A549 (cell line): ENCODE data around the gene MYH9. TPM values are rescaled to one million over a fixed set of nuclear protein-coding genes. Genes with fewer than 3 reads are reported as not detected.
A peak's percentile ranks its signal among the peaks of the same experiment; 100 is the strongest.

Source experiments
- ATAC-seq, 2 experiments: fragments of 200-7000 bp in 1 of 2; fragments of >200 bp in 1 of 2; cut with Nextera tagmentation in 1 of 2; cut with Tn5 transposase in 1 of 2; 3 replicates each; pipeline versions ENCODE4 v1.8.0 to v1.9.1; 2018 to 2020; ENCODE audit warnings: mild to moderate bottlenecking in 1 of 2, moderate library complexity in 1 of 2
- CTCF ChIA-PET: fragments of 300-600 bp; sonication (Branson Sonifier 250); formaldehyde crosslinking; extraction: SDS; loops from one replicate; lab custom pipeline; 2021; ENCODE audit warnings: antibody characterized with exemption, inconsistent platforms; lab: Yijun Ruan, JAX
- POLR2A ChIA-PET: fragments of 350-600 bp; formaldehyde crosslinking; extraction: SDS; loops from one replicate; lab custom pipeline; 2021; ENCODE audit warnings: antibody characterized with exemption, inconsistent platforms; lab: Yijun Ruan, JAX
- DNase-seq, 2 experiments: peaks; one replicate each; pipeline versions ENCODE4 v3.0.0 to v3.0.0-alpha.2; 2011 to 2016; ENCODE audit warnings: low read depth in 1 of 2, low spot score in 1 of 2
- FAIRE-seq: peaks from 2 replicates; lab custom pipeline; 2011; peaks lifted over from hg19 to GRCh38; lab: Jason Lieb, UNC
- H3K27ac ChIP-seq, 2 experiments: fragments of >200 bp; sonication (Bioruptor Twin); formaldehyde crosslinking; 3 replicates each; pipeline ENCODE4 v1.5.1; 2016 to 2017
- H3K4me1 ChIP-seq: fragments of >200 bp; sonication (Bioruptor Twin); formaldehyde crosslinking; 3 replicates; pipeline ENCODE4 v1.6.1; 2016
- H3K4me2 ChIP-seq: fragments of >200 bp; sonication (Bioruptor Twin); formaldehyde crosslinking; 3 replicates; pipeline ENCODE4 v1.6.1; 2016
- H3K4me3 ChIP-seq: fragments of >200 bp; sonication (Bioruptor Twin); formaldehyde crosslinking; 3 replicates; pipeline ENCODE4 v1.5.1; 2016
- H3K9me3 ChIP-seq: fragments of >200 bp; sonication (Bioruptor Twin); formaldehyde crosslinking; 3 replicates; pipeline ENCODE4 v1.6.1; 2016
- BHLHE40 ChIP-seq: IDR thresholded peaks from 2 replicates; pipeline ENCODE4 v1.6.1; 2012; ENCODE audit warnings: low read depth, low read length, inconsistent platforms
- CBX2 ChIP-seq: fragments of 200-600 bp; sonication (generic); IDR thresholded peaks from 2 replicates; pipeline ENCODE4 v1.6.1; 2016; ENCODE audit warnings: low read depth, mild to moderate bottlenecking, borderline replicate concordance
- CHD2 ChIP-seq: fragments of 150-350 bp; IDR thresholded peaks from 2 replicates; pipeline ENCODE4 v1.6.1; 2014; ENCODE audit warnings: low read length; ENCODE audit not compliant: partially characterized antibody
- CHD4 ChIP-seq: fragments of 200-600 bp; sonication (generic); IDR thresholded peaks from 2 replicates; pipeline ENCODE4 v1.6.1; 2016; ENCODE audit warnings: antibody characterized with exemption, mild to moderate bottlenecking, borderline replicate concordance
- EHMT2 ChIP-seq: fragments of 200-600 bp; sonication (generic); IDR thresholded peaks from 2 replicates; pipeline ENCODE4 v1.6.1; 2016; ENCODE audit warnings: antibody characterized with exemption, low read depth, mild to moderate bottlenecking, moderate library complexity
- FOSB ChIP-seq: fragments of 250-450 bp; sonication (Bioruptor Pico); IDR thresholded peaks from 2 replicates; pipeline ENCODE4 v1.5.0; 2020; ENCODE audit warnings: mild to moderate bottlenecking, moderate library complexity
- GATA3 ChIP-seq: IDR thresholded peaks from 2 replicates; pipeline ENCODE4 v1.6.1; 2012; ENCODE audit warnings: borderline replicate concordance
- HDAC2 ChIP-seq: fragments of 200-600 bp; sonication (generic); IDR thresholded peaks from 2 replicates; pipeline ENCODE4 v1.6.1; 2016
- HEYL ChIP-seq: fragments of 250-450 bp; sonication (Bioruptor Pico); IDR thresholded peaks from 2 replicates; pipeline ENCODE4 v1.8.0; 2021; ENCODE audit warnings: mild to moderate bottlenecking, moderate library complexity
- HOXB5 ChIP-seq: fragments of 250-450 bp; sonication (Bioruptor Pico); IDR thresholded peaks from 2 replicates; pipeline ENCODE4 v1.5.0; 2020; ENCODE audit warnings: mild to moderate bottlenecking, moderate library complexity
- JUNB ChIP-seq: fragments of >200 bp; sonication (Bioruptor Twin); formaldehyde crosslinking; IDR thresholded peaks from 2 replicates; pipeline ENCODE4 v1.6.1; 2016
- KDM5A ChIP-seq: fragments of 200-600 bp; sonication (generic); IDR thresholded peaks from 2 replicates; pipeline ENCODE4 v1.6.1; 2016; ENCODE audit warnings: antibody characterized with exemption, mild to moderate bottlenecking
- NFE2L2 ChIP-seq: fragments of 150-350 bp; conservative IDR thresholded peaks from 2 replicates; pipeline ENCODE4 v1.6.1; 2014; ENCODE audit warnings: low read length
- NR3C1 ChIP-seq: fragments of >200 bp; sonication (Bioruptor Twin); formaldehyde crosslinking; IDR thresholded peaks from 3 replicates; pipeline ENCODE4 v1.6.1; 2017
- PHF8 ChIP-seq: fragments of 200-600 bp; sonication (generic); IDR thresholded peaks from 2 replicates; pipeline ENCODE4 v1.6.1; 2016; ENCODE audit warnings: low read depth, mild to moderate bottlenecking, antibody characterized with exemption, moderate library complexity, borderline replicate concordance
- POLR2A ChIP-seq: IDR thresholded peaks from 2 replicates; pipeline ENCODE4 v1.6.1; 2012; ENCODE audit warnings: mild to moderate bottlenecking, low read length
- POLR2AphosphoS2 ChIP-seq: conservative IDR thresholded peaks from 2 replicates; pipeline ENCODE4 v1.6.1; 2012; ENCODE audit warnings: low read length, improper control_type of control experiment, inconsistent platforms
- RNF2 ChIP-seq: fragments of 200-600 bp; sonication (generic); IDR thresholded peaks from 2 replicates; pipeline ENCODE4 v1.6.1; 2016; ENCODE audit warnings: low read depth, mild to moderate bottlenecking, antibody characterized with exemption, moderate library complexity, borderline replicate concordance
- SMC3 ChIP-seq: fragments of >200 bp; sonication (Bioruptor Twin); formaldehyde crosslinking; IDR thresholded peaks from 3 replicates; pipeline ENCODE4 v1.6.1; 2018; ENCODE audit warnings: inconsistent platforms
- SREBF2 ChIP-seq: fragments of 450-650 bp; IDR thresholded peaks from 2 replicates; pipeline ENCODE4 v1.6.1; 2014; ENCODE audit warnings: mild to moderate bottlenecking, moderate library complexity
- ZC3H11A ChIP-seq: fragments of 450-650 bp; IDR thresholded peaks from 2 replicates; pipeline ENCODE4 v1.6.1; 2014; ENCODE audit warnings: antibody characterized with exemption, mild to moderate bottlenecking
- ZSCAN20 ChIP-seq: fragments of 250-450 bp; sonication (Bioruptor Pico); IDR thresholded peaks from 2 replicates; pipeline ENCODE4 v1.8.0; 2022; ENCODE audit warnings: mild to moderate bottlenecking, moderate library complexity
- WGBS: methylation state at CpG from one replicate; pipeline ENCODE4 v1.1.6; 2017; ENCODE audit errors: missing lambda C conversion rate; 5-methylcytosine and 5-hydroxymethylcytosine counted together
- polyA plus RNA-seq, 4 experiments: library from polyadenylated mRNA; depleted of rRNA in 3 of 4; stranded (reverse); fragments of >200 nt; fragmentation: RNase III in 1 of 4; extraction: RNeasy Plus Mini Kit Qiagen cat#74134 plus additional on column Dnase treatment in 1 of 4; gene quantifications; 2 replicates in 3 of 4; 3 replicates in 1 of 4; pipeline ENCODE4 v1.2.3, GENCODE V29; 2011 to 2017
- TF ChIP-seq, protein P1 (sequence below): IDR thresholded peaks from 2 replicates; pipeline ENCODE4 v1.6.1; 2012; ENCODE audit warnings: low read depth, borderline replicate concordance
- TF ChIP-seq, protein P2 (sequence below): fragments of 250-450 bp; sonication (Bioruptor Pico); IDR thresholded peaks from 2 replicates; pipeline ENCODE4 v1.5.0; 2021; ENCODE audit warnings: mild to moderate bottlenecking, moderate library complexity, borderline replicate concordance

Gene MYH9
- polyA plus RNA-seq, 2 of the 4 experiments (the other 2 are of a cell fraction) = 92.1 to 158 TPM

DNA sequence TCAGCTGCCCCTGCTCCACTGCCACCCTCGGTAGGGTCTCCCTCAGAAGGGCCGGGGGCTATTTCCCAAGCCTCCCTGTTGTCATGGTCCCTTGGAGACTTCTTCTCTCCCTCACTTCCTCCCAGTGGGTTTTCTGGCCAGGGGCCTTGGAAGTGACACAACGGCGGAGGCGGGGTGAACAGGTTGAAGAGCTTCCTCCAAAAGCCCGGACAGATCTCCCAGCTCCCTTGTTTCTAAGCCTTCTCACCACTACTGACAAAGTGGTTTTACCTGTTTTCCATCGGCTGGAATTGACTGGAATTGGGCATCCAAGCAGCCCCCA is 14.5 kb downstream of the MYH9 start:
- 96% methylated on average over 7 of the region's 7 CpGs for WGBS
- ChIA-PET CTCF (interaction anchor here (1.4 kb wide), 1 partner anchor 71 kb away, joined by 3 read pairs; no protein-coding TSS in a partner anchor), POLR2A (no interaction called here)
- ATAC-seq = no peak
- H3K9me3 ChIP-seq = no peaks in the 10 kb centered on the region
- no peak overlapping the region for H3K4me2 ChIP-seq
- DNase-seq = no peak
- no peak overlapping the region for H3K4me3 ChIP-seq
- peak overlapping the region in 1 of 2 experiments; percentile 99; a peak in 3 of 6 replicates for H3K27ac ChIP-seq
- FAIRE-seq = no peak
- peaks cover 82% of the 10 kb centered on the region for H3K4me1 ChIP-seq
- TF ChIP-seq CBX2 = no peak
- TF ChIP-seq NFE2L2 = no peak
- TF ChIP-seq RNF2 = no peak
- no peak for TF ChIP-seq SREBF2
- TF ChIP-seq POLR2A = no peak
- no peak for TF ChIP-seq JUNB
- TF ChIP-seq HOXB5 (CRISPR knock-in tag) = no peak
- TF ChIP-seq, protein P1, sequence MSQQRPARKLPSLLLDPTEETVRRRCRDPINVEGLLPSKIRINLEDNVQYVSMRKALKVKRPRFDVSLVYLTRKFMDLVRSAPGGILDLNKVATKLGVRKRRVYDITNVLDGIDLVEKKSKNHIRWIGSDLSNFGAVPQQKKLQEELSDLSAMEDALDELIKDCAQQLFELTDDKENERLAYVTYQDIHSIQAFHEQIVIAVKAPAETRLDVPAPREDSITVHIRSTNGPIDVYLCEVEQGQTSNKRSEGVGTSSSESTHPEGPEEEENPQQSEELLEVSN = no peak
- TF ChIP-seq EHMT2 = no peak

DNA sequence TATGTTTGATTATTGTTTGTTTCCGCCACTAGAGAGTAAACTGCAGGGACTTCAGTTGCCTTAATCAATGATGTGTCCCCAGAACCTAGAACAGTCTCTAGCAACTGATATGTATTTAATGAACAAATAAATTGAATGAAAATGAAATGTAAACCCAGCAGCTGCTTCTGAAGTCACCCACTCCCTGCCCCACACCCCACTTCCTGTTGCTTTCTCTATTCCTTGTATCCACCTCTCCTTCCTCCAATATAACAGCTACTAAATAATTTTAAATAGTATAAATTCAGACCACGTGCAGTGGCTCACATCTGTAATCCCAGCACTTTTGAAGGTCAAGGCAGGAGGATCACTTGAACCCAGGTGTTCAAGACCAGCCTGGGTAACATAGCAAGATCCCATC is 15.8 kb downstream of the MYH9 start:
- Histone ChIP-seq H3K4me1 (peaks cover 95% of the 10 kb centered on the region), H3K27ac (peak overlapping the region; percentile 83 to 99; a peak in 4 of 6 replicates), H3K4me3 (no peak overlapping the region), H3K4me2 (peak overlapping the region; percentile 83; the same call in 2 of the 3 replicates), H3K9me3 (no peaks in the 10 kb centered on the region)
- DNase-seq (no peak), ATAC-seq (no peak), FAIRE-seq (no peak)
- ChIA-PET CTCF (interaction anchor here (0.7 to 1.4 kb wide), 2 partner anchors 8 to 70 kb away, joined by 3 read pairs; no protein-coding TSS in a partner anchor), POLR2A (no interaction called here)
- TF ChIP-seq PHF8 (no peak), CHD2 (no peak), ZSCAN20 (CRISPR knock-in tag) (no peak), CBX2 (no peak), ZC3H11A (no peak), POLR2AphosphoS2 (no peak), HDAC2 (no peak), HEYL (CRISPR knock-in tag) (no peak), RNF2 (no peak), FOSB (CRISPR knock-in tag) (no peak)
- TF ChIP-seq, protein P2, sequence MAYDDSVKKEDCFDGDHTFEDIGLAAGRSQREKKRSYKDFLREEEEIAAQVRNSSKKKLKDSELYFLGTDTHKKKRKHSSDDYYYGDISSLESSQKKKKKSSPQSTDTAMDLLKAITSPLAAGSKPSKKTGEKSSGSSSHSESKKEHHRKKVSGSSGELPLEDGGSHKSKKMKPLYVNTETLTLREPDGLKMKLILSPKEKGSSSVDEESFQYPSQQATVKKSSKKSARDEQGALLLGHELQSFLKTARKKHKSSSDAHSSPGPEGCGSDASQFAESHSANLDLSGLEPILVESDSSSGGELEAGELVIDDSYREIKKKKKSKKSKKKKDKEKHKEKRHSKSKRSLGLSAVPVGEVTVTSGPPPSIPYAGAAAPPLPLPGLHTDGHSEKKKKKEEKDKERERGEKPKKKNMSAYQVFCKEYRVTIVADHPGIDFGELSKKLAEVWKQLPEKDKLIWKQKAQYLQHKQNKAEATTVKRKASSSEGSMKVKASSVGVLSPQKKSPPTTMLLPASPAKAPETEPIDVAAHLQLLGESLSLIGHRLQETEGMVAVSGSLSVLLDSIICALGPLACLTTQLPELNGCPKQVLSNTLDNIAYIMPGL = no peak
- 92% methylated on average over 2 of the region's 2 CpGs for WGBS

DNA sequence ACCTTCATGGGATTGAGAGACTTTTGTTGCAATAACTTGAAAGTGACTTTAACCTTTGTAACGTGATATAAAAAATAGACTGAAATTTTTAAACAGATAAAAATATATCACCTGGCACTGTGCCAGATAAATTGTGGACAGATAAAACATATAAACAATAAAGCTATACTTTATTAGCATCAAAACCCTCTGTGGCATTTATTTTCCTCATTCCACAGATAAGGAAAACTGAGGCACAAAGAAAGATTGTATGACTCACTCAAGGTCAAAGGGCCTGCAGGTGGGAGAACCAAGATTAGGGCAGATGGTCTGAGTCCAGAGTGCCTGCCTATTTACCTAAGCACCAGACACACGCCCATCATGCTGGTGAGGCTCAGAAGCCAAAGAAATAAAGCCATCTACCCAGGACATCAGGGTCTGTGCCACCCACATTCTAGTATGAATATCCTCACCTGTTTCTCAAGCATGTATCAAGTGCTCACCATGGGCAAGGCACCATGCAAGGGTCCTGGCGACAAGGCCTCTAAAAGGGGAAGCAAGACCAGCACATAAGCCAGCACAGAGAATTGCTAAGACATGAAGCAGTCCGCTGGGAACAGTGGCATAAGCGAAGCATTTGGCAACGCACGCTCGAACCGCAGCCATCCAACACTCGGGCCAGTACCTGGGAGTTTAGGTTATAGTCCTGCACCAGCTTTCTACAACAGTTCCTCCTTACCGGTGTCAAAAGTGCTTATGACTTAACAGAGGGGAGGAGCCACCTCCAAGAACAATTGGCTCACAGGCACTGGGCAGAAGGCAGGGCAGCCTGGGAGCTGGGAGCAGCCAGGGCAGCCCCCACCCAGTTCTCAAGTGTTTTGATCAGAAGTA is 17.6 kb downstream of the MYH9 start:
- Histone ChIP-seq H3K27ac (peak overlapping the region; percentile 83 to 99), H3K4me2 (peak overlapping the region; percentile 83), H3K4me3 (no peak overlapping the region), H3K4me1 (peaks cover 100% of the 10 kb centered on the region), H3K9me3 (no peaks in the 10 kb centered on the region)
- 47% methylated on average over 11 of the region's 11 CpGs for WGBS
- DNase-seq = peak in 1 of 2 experiments; percentile 58
- peak; percentile 50 to 56; a peak in 5 of 6 replicates for ATAC-seq
- ChIA-PET CTCF (interaction anchor here (1.0 to 1.6 kb wide), 4 partner anchors 14 to 70 kb away, joined by 3 to 6 read pairs (median 4); no protein-coding TSS in a partner anchor), POLR2A (interaction anchor here (1.2 to 1.5 kb wide), 2 partner anchors 18 to 19 kb away, joined by 6 to 7 read pairs; partner anchors contain the start of gene MYH9)
- TF ChIP-seq BHLHE40 (no peak), GATA3 (no peak), FOSB (CRISPR knock-in tag) (no peak), NR3C1 (no peak), CHD4 (no peak), SMC3 (no peak), JUNB (no peak), ZSCAN20 (CRISPR knock-in tag) (no peak), SREBF2 (no peak), KDM5A (no peak), HOXB5 (CRISPR knock-in tag) (no peak)
- no peak for FAIRE-seq
